HG03175 (cell line): Measurements from ENCODE around the gene RNF145.
"Not testable (repeated sequence)": the region's sequence is repeated elsewhere in the genome, so short reads cannot be mapped to it uniquely, and the experiment has no call there.

ENCODE experiments used
- ATAC-seq: cut with Tn5 transposase; IDR thresholded peaks from one replicate; pipeline ENCODE4 v1.9.1; 2021; ENCODE audit warnings: mild to moderate bottlenecking, moderate library complexity; ENCODE audit not compliant: unreplicated experiment

RNF145 gene

GRCh38 chr5:159209438-159210209 lies at the start of gene RNF145:
Gene RNF145 (minus strand): TSS chr5:159209553. CDS start chr5:159203617, 5,936 bp downstream.
- peak; percentile 72 for ATAC-seq

GRCh38 chr5:159258361-159258760 lies 49.0 kb upstream of the RNF145 start:
- ATAC-seq, result no peak

- ATAC-seq, result no peak
Observed at GRCh38 chr5:159257629-159258283, 48.4 kb upstream of the RNF145 start.

GRCh38 chr5:159257007-159257406 lies 47.7 kb upstream of the RNF145 start:
- ATAC-seq, result no peak

GRCh38 chr5:159252195-159252594 lies 42.8 kb upstream of the RNF145 start:
- ATAC-seq, result no peak

- no peak for ATAC-seq
Observed at GRCh38 chr5:159249158-159249557, 39.8 kb upstream of the RNF145 start.

- no peak for ATAC-seq
Observed at GRCh38 chr5:159244890-159245289, 35.5 kb upstream of the RNF145 start.

GRCh38 chr5:159244163-159244562 lies 34.8 kb upstream of the RNF145 start:
- ATAC-seq, result no peak

GRCh38 chr5:159243385-159243784 lies 34.0 kb upstream of the RNF145 start:
- ATAC-seq, result no peak

GRCh38 chr5:159242656-159243055 lies 33.3 kb upstream of the RNF145 start:
- no peak for ATAC-seq

GRCh38 chr5:159241946-159242552 lies 32.7 kb upstream of the RNF145 start:
- ATAC-seq, result no peak

GRCh38 chr5:159240301-159240870 lies 31.0 kb upstream of the RNF145 start:
- no peak for ATAC-seq

GRCh38 chr5:159235871-159236520 lies 26.6 kb upstream of the RNF145 start:
- not testable (repeated sequence) for ATAC-seq

- ATAC-seq, result no peak
Observed at GRCh38 chr5:159231167-159231566, 21.8 kb upstream of the RNF145 start.

- ATAC-seq, result no peak
Observed at GRCh38 chr5:159230657-159231056, 21.3 kb upstream of the RNF145 start.

GRCh38 chr5:159228097-159228496 lies 18.7 kb upstream of the RNF145 start:
- not testable (repeated sequence) for ATAC-seq

- no peak for ATAC-seq
Observed at GRCh38 chr5:159227452-159227851, 18.1 kb upstream of the RNF145 start.

GRCh38 chr5:159226451-159226850 lies 17.1 kb upstream of the RNF145 start:
- no peak for ATAC-seq

- ATAC-seq, result no peak
Observed at GRCh38 chr5:159224471-159224870, 15.1 kb upstream of the RNF145 start.

GRCh38 chr5:159223469-159223868 lies 14.1 kb upstream of the RNF145 start:
- ATAC-seq, result no peak

GRCh38 chr5:159220206-159220605 lies 10.9 kb upstream of the RNF145 start:
- ATAC-seq, result no peak
